ENCODE measurements around the gene CUL3.

Gene CUL3

GRCh38 chr2:224466304-224466895 is 118.8 kb downstream of the CUL3 start:
- no peak for DNase-seq

GRCh38 chr2:224461391-224461790 is 123.8 kb downstream of the CUL3 start:
- no peak for DNase-seq

GRCh38 chr2:224457408-224458096 is 127.6 kb downstream of the CUL3 start:
- no peak for DNase-seq

- no peak for DNase-seq
Observed at GRCh38 chr2:224453892-224454291, 131.3 kb downstream of the CUL3 start.

GRCh38 chr2:224449212-224450147 is 135.7 kb downstream of the CUL3 start:
- no peak for DNase-seq

GRCh38 chr2:224448236-224448635 is 136.9 kb downstream of the CUL3 start:
- no peak for DNase-seq

GRCh38 chr2:224444783-224445182 is 140.4 kb downstream of the CUL3 start:
- no peak for DNase-seq

GRCh38 chr2:224444021-224444420 is 141.1 kb downstream of the CUL3 start:
- no peak for DNase-seq

- no peak for DNase-seq
Observed at GRCh38 chr2:224442071-224442967, 142.8 kb downstream of the CUL3 start.

GRCh38 chr2:224440988-224441387 is 144.2 kb downstream of the CUL3 start:
- DNase-seq: no peak

- DNase-seq: no peak
Observed at GRCh38 chr2:224438726-224439125, 146.4 kb downstream of the CUL3 start.

GRCh38 chr2:224436634-224437033 is 148.5 kb downstream of the CUL3 start:
- no peak for DNase-seq

- DNase-seq: no peak
Observed at GRCh38 chr2:224434618-224435017, 150.5 kb downstream of the CUL3 start.

- DNase-seq: no peak
Observed at GRCh38 chr2:224433442-224433841, 151.7 kb downstream of the CUL3 start.

GRCh38 chr2:224432003-224432579 is 153.1 kb downstream of the CUL3 start:
- no peak for DNase-seq

GRCh38 chr2:224429441-224429810 is 155.7 kb downstream of the CUL3 start:
- DNase-seq: no peak

GRCh38 chr2:224428787-224429440 is 156.2 kb downstream of the CUL3 start:
- DNase-seq: no peak

GRCh38 chr2:224427471-224427870 is 157.7 kb downstream of the CUL3 start:
- no peak for DNase-seq

- no peak for DNase-seq
Observed at GRCh38 chr2:224426656-224427055, 158.5 kb downstream of the CUL3 start.

GRCh38 chr2:224421065-224421464 is 164.1 kb downstream of the CUL3 start:
- no peak for DNase-seq
